Measurements from ENCODE around the gene BBS9. TPM values are rescaled to one million over a fixed set of nuclear protein-coding genes. Genes with fewer than 3 reads are reported as not detected.

The BBS9 gene
- total and polyA plus RNA-seq, 2 experiments from 2014 or later: 27.2 to 66.1 TPM

GRCh38 chr7:33495207-33495606, 365.8 kb downstream of the BBS9 start (continued):
- TF ChIP-seq, protein P1, sequence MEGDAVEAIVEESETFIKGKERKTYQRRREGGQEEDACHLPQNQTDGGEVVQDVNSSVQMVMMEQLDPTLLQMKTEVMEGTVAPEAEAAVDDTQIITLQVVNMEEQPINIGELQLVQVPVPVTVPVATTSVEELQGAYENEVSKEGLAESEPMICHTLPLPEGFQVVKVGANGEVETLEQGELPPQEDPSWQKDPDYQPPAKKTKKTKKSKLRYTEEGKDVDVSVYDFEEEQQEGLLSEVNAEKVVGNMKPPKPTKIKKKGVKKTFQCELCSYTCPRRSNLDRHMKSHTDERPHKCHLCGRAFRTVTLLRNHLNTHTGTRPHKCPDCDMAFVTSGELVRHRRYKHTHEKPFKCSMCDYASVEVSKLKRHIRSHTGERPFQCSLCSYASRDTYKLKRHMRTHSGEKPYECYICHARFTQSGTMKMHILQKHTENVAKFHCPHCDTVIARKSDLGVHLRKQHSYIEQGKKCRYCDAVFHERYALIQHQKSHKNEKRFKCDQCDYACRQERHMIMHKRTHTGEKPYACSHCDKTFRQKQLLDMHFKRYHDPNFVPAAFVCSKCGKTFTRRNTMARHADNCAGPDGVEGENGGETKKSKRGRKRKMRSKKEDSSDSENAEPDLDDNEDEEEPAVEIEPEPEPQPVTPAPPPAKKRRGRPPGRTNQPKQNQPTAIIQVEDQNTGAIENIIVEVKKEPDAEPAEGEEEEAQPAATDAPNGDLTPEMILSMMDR (conservative IDR thresholded peaks at IDR 0.05; ENCODE audit: low read depth in 2 of 2): no peak
- TF ChIP-seq ZNF331 (CRISPR knock-in tag; IDR thresholded peaks at IDR 0.05; ENCODE audit: low read depth) (no peak), POLR2AphosphoS5 (IDR thresholded peaks at IDR 0.05; ENCODE audit: low read depth) (no peak), JUNB (IDR thresholded peaks at IDR 0.05; ENCODE audit: unreplicated experiment) (no peak), REST (IDR thresholded peaks at IDR 0.05; ENCODE audit: unreplicated experiment) (no peak), ZNF114 (CRISPR knock-in tag; IDR thresholded peaks at IDR 0.05) (no peak)
- TF ChIP-seq, protein P2, sequence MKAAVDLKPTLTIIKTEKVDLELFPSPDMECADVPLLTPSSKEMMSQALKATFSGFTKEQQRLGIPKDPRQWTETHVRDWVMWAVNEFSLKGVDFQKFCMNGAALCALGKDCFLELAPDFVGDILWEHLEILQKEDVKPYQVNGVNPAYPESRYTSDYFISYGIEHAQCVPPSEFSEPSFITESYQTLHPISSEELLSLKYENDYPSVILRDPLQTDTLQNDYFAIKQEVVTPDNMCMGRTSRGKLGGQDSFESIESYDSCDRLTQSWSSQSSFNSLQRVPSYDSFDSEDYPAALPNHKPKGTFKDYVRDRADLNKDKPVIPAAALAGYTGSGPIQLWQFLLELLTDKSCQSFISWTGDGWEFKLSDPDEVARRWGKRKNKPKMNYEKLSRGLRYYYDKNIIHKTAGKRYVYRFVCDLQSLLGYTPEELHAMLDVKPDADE (IDR thresholded peaks at IDR 0.05): no peak

DNA sequence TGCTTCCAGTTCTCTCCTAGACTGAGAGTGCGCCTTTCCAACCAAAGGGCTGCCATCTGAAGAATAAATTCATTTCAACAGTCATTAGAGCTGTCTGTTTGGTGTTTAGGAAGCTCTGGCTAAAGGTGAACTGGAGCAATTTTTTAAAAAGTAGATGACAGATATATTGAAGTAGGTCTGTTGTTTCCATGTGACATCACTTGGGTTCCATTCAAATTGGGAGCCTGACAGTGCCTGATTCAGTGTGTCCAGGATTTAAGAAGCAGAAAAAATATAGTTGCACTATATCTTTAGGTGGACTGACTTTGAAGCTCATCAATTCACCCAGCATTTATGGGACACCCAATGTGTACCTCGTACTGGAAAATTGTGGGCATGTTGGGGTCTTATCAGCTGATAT, 367.7 kb downstream of the BBS9 start:
- Histone ChIP-seq H3K4me2 (no peak overlapping the region), H2AFZ (no peak overlapping the region), H3K79me2 (replicated peaks; ENCODE audit: insufficient read depth) (no peaks in the 10 kb centered on the region), H3K27ac (ENCODE audit: low read depth) (no peak overlapping the region), H3K9me2 (ENCODE audit: insufficient read depth) (no peaks in the 10 kb centered on the region), H3F3A (replicated peaks; ENCODE audit: low read depth) (no peaks in the 10 kb centered on the region), H3K4me3 (no peak overlapping the region), H3K4me1 (ENCODE audit: insufficient read depth) (peaks cover 35% of the 10 kb centered on the region), H4K20me1 (replicated peaks; ENCODE audit: insufficient read depth) (no peaks in the 10 kb centered on the region), H3K36me3 (ENCODE audit: insufficient read depth) (no peaks in the 10 kb centered on the region), H3K27me3 (ENCODE audit: insufficient read depth) (no peaks in the 10 kb centered on the region)
- TF ChIP-seq EZH2 (IDR thresholded peaks at IDR 0.05; ENCODE audit: low read depth, unreplicated experiment) (no peak), CREB1 (CRISPR knock-in tag; IDR thresholded peaks at IDR 0.05; ENCODE audit: low read depth) (no peak), JUNB (IDR thresholded peaks at IDR 0.05; ENCODE audit: unreplicated experiment) (no peak), EZH2phosphoT487 (IDR thresholded peaks at IDR 0.05; ENCODE audit: unreplicated experiment) (no peak), STAT1 (IDR thresholded peaks at IDR 0.05; ENCODE audit: unreplicated experiment) (no peak), ZNF114 (CRISPR knock-in tag; IDR thresholded peaks at IDR 0.05) (no peak)
- TF ChIP-seq, protein P1 (conservative IDR thresholded peaks at IDR 0.05; ENCODE audit: low read depth in 2 of 2): no peak
- H3K27me3 Mint-ChIP-seq (ENCODE audit: insufficient read depth, low read depth, poor library complexity): peaks cover 3% of the 10 kb centered on the region
- no peak overlapping the region for H3K4me3 Mint-ChIP-seq
- peaks cover 48% of the 10 kb centered on the region for H3K4me1 Mint-ChIP-seq
- ATAC-seq: no peak
- no peak for DNase-seq (ENCODE audit: low spot score)
- no peaks in the 10 kb centered on the region for H3K36me3 Mint-ChIP-seq (ENCODE audit: low read depth)
- H3K27ac Mint-ChIP-seq: no peak overlapping the region; the same call in 1 of the 2 replicates
- H3K9me3 Mint-ChIP-seq: no peaks in the 10 kb centered on the region

Measured in GM23338 (cell line).